NCI-H748 (cell line): Measurements from ENCODE around the gene KDM5A.
"Not testable (repeated sequence)": the region's sequence is repeated elsewhere in the genome, so short reads cannot be mapped to it uniquely, and the experiment has no call there.

Source experiments
- DNase-seq: peaks from one replicate; lab custom pipeline; 2025; ENCODE audit not compliant: unreplicated experiment; lab: John Stamatoyannopoulos, UW

Gene KDM5A

GRCh38 chr12:334125-334524 lies 55.0 kb downstream of the KDM5A start:
- no peak for DNase-seq

GRCh38 chr12:332581-333205 lies 56.4 kb downstream of the KDM5A start:
- DNase-seq = no peak

- DNase-seq = no peak
These were observed 57.8 kb downstream of the KDM5A start for GRCh38 chr12:331287-331686.

GRCh38 chr12:325906-326305 lies 63.2 kb downstream of the KDM5A start:
- DNase-seq = no peak

- no peak for DNase-seq
These were observed 65.6 kb downstream of the KDM5A start for GRCh38 chr12:323507-323906.

- DNase-seq = no peak
These were observed 67.4 kb downstream of the KDM5A start for GRCh38 chr12:321606-322326.

GRCh38 chr12:318759-319515 lies 70.2 kb downstream of the KDM5A start:
- DNase-seq = no peak

- no peak for DNase-seq
These were observed 80.6 kb downstream of the KDM5A start for GRCh38 chr12:308511-308910.

- DNase-seq = no peak
These were observed 81.7 kb downstream of the KDM5A start for GRCh38 chr12:307406-307805.

GRCh38 chr12:304805-305204 lies 84.3 kb downstream of the KDM5A start:
- no peak for DNase-seq

GRCh38 chr12:302766-303165 lies 86.4 kb downstream of the KDM5A start:
- not testable (repeated sequence) for DNase-seq

- not testable (repeated sequence) for DNase-seq
These were observed 89.0 kb downstream of the KDM5A start for GRCh38 chr12:300166-300565.

GRCh38 chr12:299511-299910 lies 89.6 kb downstream of the KDM5A start:
- not testable (repeated sequence) for DNase-seq

- DNase-seq = not testable (repeated sequence)
These were observed 91.1 kb downstream of the KDM5A start for GRCh38 chr12:298059-298458.

- no peak for DNase-seq
These were observed 94.0 kb downstream of the KDM5A start for GRCh38 chr12:295132-295531.

GRCh38 chr12:293199-293598 lies 95.9 kb downstream of the KDM5A start:
- DNase-seq = no peak

- DNase-seq = no peak
These were observed 96.9 kb downstream of the KDM5A start for GRCh38 chr12:292186-292585.

GRCh38 chr12:291153-291723 lies 97.9 kb downstream of the KDM5A start:
- DNase-seq = no peak

- DNase-seq = no peak
These were observed 100.4 kb downstream of the KDM5A start for GRCh38 chr12:288687-289086.

GRCh38 chr12:286531-287300 lies 102.4 kb downstream of the KDM5A start:
- no peak for DNase-seq

GRCh38 chr12:278046-278445 lies 111.1 kb downstream of the KDM5A start:
- DNase-seq = no peak
